B cell (primary cell): ENCODE data around the gene SLC48A1. TPM values are rescaled to one million over a fixed set of nuclear protein-coding genes. Genes with fewer than 3 reads are reported as not detected.

Experiments
- ATAC-seq: fragments of 200-7000 bp; cut with Tn5 transposase; one replicate; pipeline ENCODE4 v1.10.0; 2021; ENCODE audit warnings: low read depth, mild to moderate bottlenecking, moderate number of reproducible peaks, moderate library complexity
- CTCF ChIA-PET: fragments of 350-600 bp; sonication (Branson Sonifier 250); formaldehyde crosslinking; loops from one replicate; lab custom pipeline; 2021; ENCODE audit warnings: antibody characterized with exemption, inconsistent platforms; lab: Charles Lee
- POLR2A ChIA-PET: fragments of 350-600 bp; sonication (Branson Sonifier 250); formaldehyde crosslinking; loops from one replicate; lab custom pipeline; 2021; ENCODE audit warnings: antibody characterized with exemption; lab: Charles Lee
- DNase-seq: peaks from one replicate; pipeline ENCODE4 v3.0.0; 2013
- H2AFZ ChIP-seq: 2 replicates; pipeline ENCODE4 v1.6.1; 2012; ENCODE audit warnings: mild to moderate bottlenecking, low read depth, low read length; ENCODE audit not compliant: insufficient read depth, poor library complexity, severe bottlenecking
- H3K27ac ChIP-seq, 2 donors: 1 replicate in 1 of 2; 2 replicates in 1 of 2; pipeline ENCODE4 v1.5.1; 2012 to 2013; ENCODE audit warnings: low read length in 2 of 2, mild to moderate bottlenecking in 2 of 2, moderate library complexity in 1 of 2
- H3K27me3 ChIP-seq, 4 experiments: fragments of 200-600 bp in 1 of 4; sonication (generic) in 1 of 4; replicated peaks in 1 of 4; 1 replicate in 2 of 4; 2 replicates in 2 of 4; pipeline versions ENCODE4 v1.6.1 to v1.7.0; 2013 to 2016; ENCODE audit warnings: low read length in 3 of 4, mild to moderate bottlenecking in 2 of 4, mixed read lengths in 1 of 4, moderate library complexity in 1 of 4; ENCODE audit not compliant: insufficient read depth in 4 of 4, control insufficient read depth in 3 of 4; ENCODE audit errors: control extremely low read depth in 1 of 4
- H3K36me3 ChIP-seq, 2 experiments: replicated peaks in 1 of 2; 1 replicate in 1 of 2; 2 replicates in 1 of 2; pipeline versions ENCODE4 v1.6.1 to v1.7.1; 2013; ENCODE audit warnings: low read length in 1 of 2; ENCODE audit not compliant: insufficient read depth in 2 of 2, control insufficient read depth in 1 of 2; ENCODE audit errors: control extremely low read depth in 1 of 2, extremely low read depth in 1 of 2
- H3K4me1 ChIP-seq, 2 donors: fragments of 200-600 bp in 1 of 2; sonication (generic) in 1 of 2; 1 replicate in 1 of 2; 2 replicates in 1 of 2; pipeline versions ENCODE4 v1.5.1 to v1.6.1; 2013 to 2017; ENCODE audit warnings: low read length in 2 of 2; ENCODE audit not compliant: control insufficient read depth in 2 of 2, insufficient read depth in 2 of 2
- H3K4me2 ChIP-seq: replicated peaks from 2 replicates; pipeline ENCODE3; 2012; ENCODE audit warnings: mild to moderate bottlenecking, low read depth, low read length; ENCODE audit not compliant: poor library complexity, severe bottlenecking
- H3K4me3 ChIP-seq, 5 experiments: fragments of 200-600 bp in 1 of 5; sonication (generic) in 1 of 5; 1 replicate in 3 of 5; 2 replicates in 2 of 5; pipeline versions ENCODE4 v1.5.1 to v1.7.0; 2011 to 2016; ENCODE audit warnings: low read length in 4 of 5, mild to moderate bottlenecking in 4 of 5, low read depth in 2 of 5, control low read depth in 1 of 5, moderate library complexity in 1 of 5; ENCODE audit not compliant: insufficient read depth in 1 of 5; ENCODE audit errors: control extremely low read depth in 1 of 5, extremely low read depth in 1 of 5
- H3K79me2 ChIP-seq: fragments of 200-600 bp; sonication (generic); one replicate; pipeline ENCODE4 v1.6.0; 2016; ENCODE audit warnings: low read length; ENCODE audit not compliant: control insufficient read depth, insufficient read depth
- H3K9ac ChIP-seq: fragments of 200-600 bp; sonication (generic); 2 replicates; pipeline ENCODE4 v1.6.1; 2017; ENCODE audit warnings: mild to moderate bottlenecking, low read length, moderate library complexity
- H3K9me3 ChIP-seq, 3 donors: one replicate each; pipeline versions ENCODE4 v1.6.1 to v1.7.1; 2013; ENCODE audit warnings: low read length in 2 of 3; ENCODE audit not compliant: control insufficient read depth in 2 of 3, insufficient read depth in 1 of 3; ENCODE audit errors: control extremely low read depth in 1 of 3
- H4K20me1 ChIP-seq: 2 replicates; pipeline ENCODE4 v1.6.0; 2012; ENCODE audit warnings: mild to moderate bottlenecking, low read length; ENCODE audit not compliant: insufficient read depth, control insufficient read depth, poor library complexity, severe bottlenecking
- H3K27ac Mint-ChIP-seq: one replicate; pipeline ENCODE4 v1.8.0; 2021; ENCODE audit warnings: mixed read lengths
- H3K27me3 Mint-ChIP-seq: one replicate; pipeline ENCODE4 v1.8.0; 2021; ENCODE audit warnings: mixed read lengths
- H3K4me1 Mint-ChIP-seq: one replicate; pipeline ENCODE4 v1.8.0; 2021; ENCODE audit warnings: mixed read lengths
- H3K4me3 Mint-ChIP-seq: one replicate; pipeline ENCODE4 v1.8.0; 2021; ENCODE audit warnings: mixed read lengths
- H3K9me3 Mint-ChIP-seq: one replicate; pipeline ENCODE4 v1.8.0; 2022; ENCODE audit warnings: mixed read lengths; ENCODE audit not compliant: insufficient read depth
- EZH2 ChIP-seq: IDR thresholded peaks from 2 replicates; pipeline ENCODE4 v1.6.1; 2012; ENCODE audit warnings: borderline replicate concordance, low read depth, mild to moderate bottlenecking, moderate library complexity, low read length; ENCODE audit not compliant: insufficient read depth, poor library complexity, severe bottlenecking
- WGBS: methylation state at CpG from one replicate; pipeline ENCODE4 v1.1.5; 2013; ENCODE audit warnings: missing lambda C conversion rate; ENCODE audit not compliant: insufficient coverage; 5-methylcytosine and 5-hydroxymethylcytosine counted together
- intact Hi-C: fragments of 100-400 bp; cut with micrococcal nuclease; formaldehyde crosslinking; loops from one replicate; pipeline ENCODE4 v1.10.0; 2022
- polyA plus RNA-seq: library from polyadenylated mRNA; depleted of rRNA; stranded (reverse); fragments of >200 nt; gene quantifications from 2 replicates; pipeline ENCODE4 v1.2.3, GENCODE V29; 2012
- total RNA-seq, 2 donors: library from RNA; stranded (reverse); fragments of 120-200 nt in 1 of 2; gene quantifications; 1 replicate in 1 of 2; 2 replicates in 1 of 2; pipeline versions ENCODE4 v1.2.3 to v1.2.4, GENCODE V29; 2013 to 2022
- TF ChIP-seq, protein P1 (sequence below): fragments of 200-600 bp; IDR thresholded peaks from one replicate; pipeline ENCODE4 v1.8.0; 2022; ENCODE audit warnings: antibody characterized with exemption, mild to moderate bottlenecking

Gene SLC48A1
- total and polyA plus RNA-seq, 2 donors (not counting 1 experiment from before 2014, with no cell fraction given), result 8.0 to 20.0 TPM

DNA sequence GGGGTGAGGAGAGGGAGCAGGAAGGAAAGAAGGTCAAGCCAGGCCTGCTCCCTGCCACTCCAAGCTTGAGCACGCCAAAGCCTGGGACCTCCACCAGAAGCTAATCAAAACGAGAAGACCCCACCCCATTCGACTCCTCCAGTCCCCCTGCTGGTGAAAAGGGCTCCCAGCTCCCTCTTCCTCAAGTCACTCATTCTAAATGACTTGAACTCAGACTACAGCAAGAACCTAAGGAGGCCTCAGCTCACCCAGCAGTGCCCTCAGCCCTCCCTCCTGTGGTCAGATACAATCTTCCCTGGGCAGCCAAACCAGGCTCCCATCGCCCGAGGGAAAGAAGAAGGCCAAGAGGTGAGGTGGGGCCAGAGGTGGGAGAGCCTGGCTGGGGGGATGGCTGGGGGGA, 29.3 kb downstream of the SLC48A1 start:
- intact Hi-C loops, result no loop called here
- Mint-ChIP-seq H3K4me1 (peaks cover 69% of the 10 kb centered on the region), H3K4me3 (peak overlapping the region; percentile 59), H3K27ac (peak overlapping the region; percentile 84), H3K27me3 (no peaks in the 10 kb centered on the region), H3K9me3 (no peaks in the 10 kb centered on the region)
- H3K36me3 ChIP-seq, result peaks cover 0 to 41% of the 10 kb centered on the region in 2 experiments
- H3K4me3 ChIP-seq, result no peak overlapping the region
- H3K9me3 ChIP-seq, result no peaks in the 10 kb centered on the region
- H3K4me1 ChIP-seq, result peaks cover 38 to 70% of the 10 kb centered on the region in 2 donors
- H3K27me3 ChIP-seq, result no peaks in the 10 kb centered on the region
- ChIA-PET POLR2A (interaction anchor here (0.9 to 1.3 kb wide), 4 partner anchors 11 to 32 kb away, joined by 3 to 6 read pairs (median 3); no protein-coding TSS in a partner anchor), CTCF (interaction anchor here (0.9 to 38.8 kb wide), 9 partner anchors 11 to 90 kb away, joined by 3 to 1203 read pairs (median 3); partner anchors contain the start of gene HDAC7)
- WGBS, result 27% methylated on average over 5 of the region's 5 CpGs
- peak overlapping the region; percentile 65 for H3K4me2 ChIP-seq
- no peak for TF ChIP-seq EZH2
- TF ChIP-seq, protein P1, sequence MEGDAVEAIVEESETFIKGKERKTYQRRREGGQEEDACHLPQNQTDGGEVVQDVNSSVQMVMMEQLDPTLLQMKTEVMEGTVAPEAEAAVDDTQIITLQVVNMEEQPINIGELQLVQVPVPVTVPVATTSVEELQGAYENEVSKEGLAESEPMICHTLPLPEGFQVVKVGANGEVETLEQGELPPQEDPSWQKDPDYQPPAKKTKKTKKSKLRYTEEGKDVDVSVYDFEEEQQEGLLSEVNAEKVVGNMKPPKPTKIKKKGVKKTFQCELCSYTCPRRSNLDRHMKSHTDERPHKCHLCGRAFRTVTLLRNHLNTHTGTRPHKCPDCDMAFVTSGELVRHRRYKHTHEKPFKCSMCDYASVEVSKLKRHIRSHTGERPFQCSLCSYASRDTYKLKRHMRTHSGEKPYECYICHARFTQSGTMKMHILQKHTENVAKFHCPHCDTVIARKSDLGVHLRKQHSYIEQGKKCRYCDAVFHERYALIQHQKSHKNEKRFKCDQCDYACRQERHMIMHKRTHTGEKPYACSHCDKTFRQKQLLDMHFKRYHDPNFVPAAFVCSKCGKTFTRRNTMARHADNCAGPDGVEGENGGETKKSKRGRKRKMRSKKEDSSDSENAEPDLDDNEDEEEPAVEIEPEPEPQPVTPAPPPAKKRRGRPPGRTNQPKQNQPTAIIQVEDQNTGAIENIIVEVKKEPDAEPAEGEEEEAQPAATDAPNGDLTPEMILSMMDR, result peak; percentile 49
- no peak overlapping the region for H2AFZ ChIP-seq
- no peak for ATAC-seq
- peak overlapping the region in 1 of 2 donors; percentile 50 for H3K27ac ChIP-seq
- peaks cover 96% of the 10 kb centered on the region for H3K79me2 ChIP-seq
- peaks cover 58% of the 10 kb centered on the region for H4K20me1 ChIP-seq
- H3K9ac ChIP-seq, result no peak overlapping the region
- DNase-seq, result no peak

DNA sequence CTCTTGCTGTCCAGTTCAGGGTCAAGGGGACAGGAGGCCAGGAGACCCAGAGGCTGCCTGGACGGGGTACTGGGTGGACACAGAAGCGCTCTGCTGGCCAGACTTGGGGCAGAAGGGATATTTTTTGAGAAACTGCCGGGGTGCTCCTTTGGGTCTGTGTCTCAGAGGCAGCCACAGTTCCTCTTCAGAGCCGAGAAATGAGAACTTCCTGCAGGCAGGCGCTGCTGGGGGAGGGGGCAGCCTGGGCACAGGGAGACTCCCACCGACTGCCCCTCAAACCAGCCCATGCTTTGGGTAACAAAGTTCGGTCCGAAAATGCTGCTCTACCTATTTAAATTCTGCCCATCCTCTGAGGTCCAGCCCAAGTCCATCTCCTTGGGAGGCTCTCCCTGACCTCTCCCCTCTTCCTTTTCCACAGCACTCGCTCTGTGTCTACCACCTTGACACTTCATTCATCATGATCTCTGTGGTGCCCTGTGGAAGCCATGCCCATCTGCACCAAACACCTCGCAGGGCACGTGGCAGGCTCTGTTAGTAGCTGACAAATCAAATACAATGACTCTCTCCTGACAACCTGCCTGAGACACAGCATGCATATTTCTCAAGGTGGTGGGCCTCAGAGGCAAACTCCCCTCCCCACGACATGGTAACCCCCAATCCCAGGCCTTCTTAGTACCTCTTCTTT, 30.3 kb downstream of the SLC48A1 start:
- Histone ChIP-seq H2AFZ (peak overlapping the region; percentile 39), H3K4me1 (peaks cover 48 to 77% of the 10 kb centered on the region in 2 donors), H3K4me3 (peak overlapping the region in 1 of 5 experiments; percentile 8), H3K79me2 (peaks cover 98% of the 10 kb centered on the region), H4K20me1 (peaks cover 48% of the 10 kb centered on the region), H3K4me2 (peak overlapping the region; percentile 65), H3K27ac (peak overlapping the region; percentile 14 to 50), H3K9ac (peak overlapping the region; percentile 13), H3K9me3 (no peaks in the 10 kb centered on the region), H3K27me3 (no peaks in the 10 kb centered on the region), H3K36me3 (peaks cover 0 to 33% of the 10 kb centered on the region in 2 experiments)
- Mint-ChIP-seq H3K4me3 (peak overlapping the region; percentile 70), H3K9me3 (no peaks in the 10 kb centered on the region), H3K27ac (peak overlapping the region; percentile 84), H3K27me3 (no peaks in the 10 kb centered on the region), H3K4me1 (peaks cover 77% of the 10 kb centered on the region)
- TF ChIP-seq, protein P1, result no peak
- TF ChIP-seq EZH2, result no peak
- ChIA-PET CTCF (interaction anchor here (1.2 to 38.8 kb wide), 4 partner anchors 10 to 31 kb away, joined by 5 to 1203 read pairs (median 48); partner anchors contain the start of gene HDAC7), POLR2A (interaction anchor here (1.3 kb wide), 1 partner anchor 30 kb away, joined by 3 read pairs; no protein-coding TSS in a partner anchor)
- peak; percentile 47 for DNase-seq
- ATAC-seq, result no peak
- WGBS, result 20% methylated on average over 12 of the region's 12 CpGs
- intact Hi-C loops, result no loop called here
